SJSA1 (cell line): Measurements from ENCODE around the gene TLE6. TPM values are rescaled to one million over a fixed set of nuclear protein-coding genes. Genes with fewer than 3 reads are reported as not detected.
"Not testable (repeated sequence)": the region's sequence is repeated elsewhere in the genome, so short reads cannot be mapped to it uniquely, and the experiment has no call there.

Source experiments
- DNase-seq, 2 experiments: peaks; one replicate each; pipeline ENCODE4 v3.0.0-alpha.2; 2015 to 2020; ENCODE audit warnings: low spot score in 2 of 2, low read depth in 1 of 2
- H3K27ac ChIP-seq: fragments of 250-450 bp; sonication (Bioruptor Pico); 2 replicates; pipeline ENCODE4 v1.5.1; 2020; ENCODE audit warnings: mild to moderate bottlenecking, moderate library complexity
- H3K27me3 ChIP-seq: fragments of 250-450 bp; sonication (Bioruptor Pico); replicated peaks from 2 replicates; pipeline ENCODE4 v1.5.1; 2020; ENCODE audit warnings: mild to moderate bottlenecking, moderate library complexity
- H3K36me3 ChIP-seq: fragments of 250-450 bp; sonication (Bioruptor Pico); 2 replicates; pipeline ENCODE4 v1.5.1; 2020; ENCODE audit warnings: mild to moderate bottlenecking
- H3K4me1 ChIP-seq: fragments of 250-450 bp; sonication (Bioruptor Pico); replicated peaks from 2 replicates; pipeline ENCODE4 v1.6.1; 2021; ENCODE audit warnings: mild to moderate bottlenecking
- H3K4me3 ChIP-seq: fragments of 250-450 bp; sonication (Bioruptor Pico); 2 replicates; pipeline ENCODE4 v1.5.1; 2020; ENCODE audit warnings: mild to moderate bottlenecking
- H3K9me3 ChIP-seq: fragments of 250-450 bp; sonication (Bioruptor Pico); replicated peaks from 2 replicates; pipeline ENCODE4 v1.5.1; 2020; ENCODE audit warnings: mild to moderate bottlenecking
- total RNA-seq: library from RNA; depleted of rRNA; stranded (reverse); fragments of >200 nt; shearing (Covaris generic); gene quantifications from 2 replicates; pipeline ENCODE4 v1.2.3, GENCODE V29; 2014

TLE6 gene
- total RNA-seq, 1 experiment from 2014 or later: 7.2 TPM

DNA sequence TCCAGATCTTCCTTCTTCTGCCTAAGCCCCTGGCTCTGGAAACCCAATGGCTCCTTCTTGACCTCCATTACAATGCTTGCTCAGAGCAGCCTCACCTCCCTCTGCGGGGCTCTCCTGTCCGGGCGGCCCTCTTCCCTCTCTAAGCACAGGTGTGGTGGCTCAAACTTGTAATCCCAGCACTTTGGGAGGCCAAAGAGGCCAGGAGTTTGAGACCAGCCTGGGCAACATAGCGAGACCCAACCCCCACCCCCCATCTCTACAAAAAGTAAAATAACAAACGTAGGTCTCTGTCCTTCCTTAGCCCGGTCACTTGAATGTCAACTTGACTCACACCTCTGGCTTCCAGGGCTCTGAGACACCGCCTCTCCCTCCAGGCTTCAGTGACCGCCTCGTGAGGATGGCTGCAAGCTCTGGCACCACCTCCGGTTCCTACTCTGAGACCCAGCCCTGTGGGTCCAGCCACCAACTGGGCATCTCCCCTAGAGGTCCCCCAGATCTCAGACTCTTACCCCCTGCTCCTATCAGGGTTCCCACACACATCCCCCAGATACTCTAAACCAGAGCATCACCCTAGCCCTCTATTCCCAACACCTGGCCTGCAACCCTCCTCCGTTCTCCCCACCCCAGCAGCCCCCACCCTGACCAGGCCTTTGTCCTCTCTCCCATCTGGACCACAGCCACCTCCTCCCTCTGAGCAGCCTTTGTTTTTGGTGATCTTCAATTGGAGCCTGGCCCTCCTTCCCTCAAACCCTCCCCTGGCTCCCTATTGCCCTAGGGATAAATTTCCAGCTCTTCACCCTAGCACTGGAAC lies 56.4 kb downstream of the TLE6 start:
- peak overlapping the region; percentile 64; the same call in 1 of the 2 replicates for H3K27ac ChIP-seq
- no peak overlapping the region for H3K4me3 ChIP-seq
- no peaks in the 10 kb centered on the region for H3K36me3 ChIP-seq
- H3K4me1 ChIP-seq: peaks cover 62% of the 10 kb centered on the region
- no peak for DNase-seq
- H3K9me3 ChIP-seq: no peaks in the 10 kb centered on the region
- H3K27me3 ChIP-seq: no peaks in the 10 kb centered on the region

DNA sequence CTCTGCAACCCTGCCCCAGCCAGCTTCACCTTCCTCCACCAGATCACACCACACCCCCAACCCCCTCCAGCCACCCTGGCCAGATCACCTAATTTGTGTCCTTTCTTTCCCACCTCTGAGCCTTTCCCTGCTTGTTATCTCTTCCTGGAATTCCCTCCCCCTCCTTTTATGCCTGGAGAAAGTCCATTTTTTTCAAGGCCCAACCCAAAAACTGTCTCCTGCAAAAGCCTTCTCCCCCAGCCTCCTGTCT lies 57.0 kb downstream of the TLE6 start:
- no peak for DNase-seq
- peaks cover 62% of the 10 kb centered on the region for H3K4me1 ChIP-seq
- H3K27ac ChIP-seq: peak overlapping the region; percentile 64; the same call in 1 of the 2 replicates
- H3K36me3 ChIP-seq: no peaks in the 10 kb centered on the region
- H3K4me3 ChIP-seq: peak overlapping the region; percentile 36
- H3K27me3 ChIP-seq: no peaks in the 10 kb centered on the region
- no peaks in the 10 kb centered on the region for H3K9me3 ChIP-seq

DNA sequence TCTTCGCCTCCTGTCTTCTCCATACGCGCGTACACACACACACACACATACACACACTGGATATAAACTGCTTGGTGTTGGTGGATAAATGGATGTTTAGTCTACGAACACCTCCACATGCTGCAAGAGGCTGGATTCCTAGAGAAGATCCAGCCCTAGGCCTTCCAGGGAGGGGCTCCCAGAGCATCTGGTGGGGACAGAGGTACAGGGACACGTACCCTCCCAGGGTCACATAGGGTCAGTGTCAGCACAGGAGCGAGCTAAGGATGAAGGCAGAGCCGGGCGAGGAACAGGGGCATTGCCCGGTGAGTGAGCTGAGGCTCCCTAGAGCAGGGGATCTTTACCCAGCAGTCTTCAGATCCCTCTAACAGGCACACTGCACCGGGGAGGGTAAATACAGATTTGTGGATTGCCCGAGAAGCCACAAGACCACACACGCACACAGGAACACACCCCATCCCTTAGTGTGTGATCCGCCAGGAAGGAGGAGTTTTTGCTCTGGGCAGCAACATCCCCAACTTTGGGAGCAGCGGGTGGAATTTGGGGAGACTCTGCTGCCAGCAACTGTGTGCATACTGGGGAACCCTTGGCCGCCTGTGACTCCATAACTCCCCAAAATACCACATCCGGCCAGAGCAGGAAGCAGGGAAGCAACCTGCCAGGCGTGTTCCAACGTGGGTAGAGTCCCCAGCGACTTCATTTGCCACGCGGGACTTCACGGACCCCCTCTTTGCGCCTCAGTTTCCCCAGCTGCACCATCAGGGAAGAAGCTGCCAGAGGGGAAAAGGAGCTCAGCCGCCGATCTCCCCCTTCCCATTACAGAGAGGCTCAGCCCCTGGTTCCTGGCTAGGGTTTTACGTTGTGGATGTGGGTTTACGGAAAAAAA lies 57.5 kb downstream of the TLE6 start:
- H3K27ac ChIP-seq: peak overlapping the region; percentile 64
- H3K36me3 ChIP-seq: no peaks in the 10 kb centered on the region
- H3K4me1 ChIP-seq: peaks cover 57% of the 10 kb centered on the region
- H3K27me3 ChIP-seq: no peaks in the 10 kb centered on the region
- peak overlapping the region; percentile 36 for H3K4me3 ChIP-seq
- DNase-seq: peak; percentile 90
- H3K9me3 ChIP-seq: no peaks in the 10 kb centered on the region

DNA sequence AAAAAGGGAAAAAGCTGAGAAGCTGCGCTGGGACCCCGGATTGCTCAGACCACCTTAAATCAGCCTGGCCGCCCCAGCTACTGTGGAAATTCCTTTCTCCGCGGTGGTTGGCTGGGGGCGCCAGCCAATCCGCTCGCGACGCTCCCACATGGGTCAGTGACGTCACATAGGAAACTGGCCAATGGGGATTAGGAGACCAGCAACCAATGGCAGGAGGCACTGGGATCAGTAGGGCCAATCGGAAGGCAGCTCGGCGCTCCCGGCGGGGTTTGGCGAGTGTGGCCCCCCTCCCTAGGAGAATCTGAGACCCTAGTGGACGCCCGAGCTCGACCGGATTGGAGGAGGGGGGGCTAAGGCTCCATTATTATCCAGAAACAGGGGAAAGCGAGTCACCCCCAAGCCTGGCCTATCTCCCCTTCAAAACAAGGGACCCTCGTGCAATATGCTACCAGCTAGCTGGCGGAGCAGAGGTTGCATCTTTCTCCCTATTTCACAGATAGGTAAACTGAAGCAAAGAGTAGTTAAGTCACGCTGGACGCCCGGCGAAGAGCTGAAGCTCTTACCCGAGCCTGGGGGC lies 58.3 kb downstream of the TLE6 start:
- Histone ChIP-seq H3K9me3 (no peaks in the 10 kb centered on the region), H3K4me3 (peak overlapping the region; percentile 36), H3K27me3 (no peaks in the 10 kb centered on the region), H3K27ac (peak overlapping the region; percentile 75), H3K36me3 (no peaks in the 10 kb centered on the region), H3K4me1 (peaks cover 55% of the 10 kb centered on the region)
- DNase-seq: peak; percentile 99

DNA sequence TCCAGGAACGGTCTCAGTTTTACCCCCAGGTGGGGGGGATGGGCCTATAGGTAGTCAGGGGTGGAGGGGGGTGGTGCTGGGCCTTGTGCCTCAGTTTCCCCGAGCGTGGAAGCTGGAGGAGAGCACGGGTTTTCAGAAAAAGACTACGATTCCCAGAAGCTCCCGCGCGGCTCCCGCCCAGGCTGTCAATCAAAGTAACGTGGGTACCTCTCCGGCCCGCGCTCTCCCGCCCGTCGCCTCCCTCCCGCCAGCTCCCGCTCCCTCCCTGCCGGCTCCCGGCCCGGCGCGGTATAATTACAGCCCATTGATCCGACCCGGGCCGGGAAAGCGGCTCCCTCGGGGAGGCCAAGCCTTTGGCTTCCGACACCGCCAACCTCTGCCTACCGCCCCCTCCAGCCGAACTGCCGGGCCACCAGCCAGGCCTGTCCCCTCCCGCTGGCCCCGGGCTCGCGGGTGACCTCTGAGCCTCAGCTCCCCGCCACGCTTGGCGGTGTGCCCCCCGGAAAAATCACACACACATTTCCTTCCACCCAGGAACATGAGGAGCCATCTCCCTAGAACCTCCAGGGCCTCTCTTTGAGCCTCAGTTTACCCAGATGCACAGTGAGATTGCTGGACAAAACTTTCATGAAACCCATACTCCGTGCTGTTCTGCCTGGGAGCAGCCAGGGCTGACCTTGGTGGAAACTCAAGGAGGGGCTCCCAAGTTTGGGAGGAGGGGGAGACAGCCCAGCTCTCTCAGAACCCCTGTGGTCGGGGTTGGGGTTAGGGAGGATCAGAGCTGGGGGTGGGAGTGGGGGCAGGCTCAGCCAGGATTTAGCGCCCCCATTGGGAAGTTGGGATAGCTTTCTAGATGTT lies 59.0 kb downstream of the TLE6 start:
- Histone ChIP-seq H3K4me1 (peaks cover 50% of the 10 kb centered on the region), H3K4me3 (peak overlapping the region; percentile 36), H3K9me3 (no peaks in the 10 kb centered on the region), H3K27ac (peak overlapping the region; percentile 75), H3K27me3 (no peaks in the 10 kb centered on the region), H3K36me3 (no peaks in the 10 kb centered on the region)
- DNase-seq: peak; percentile 86 to 95

- not testable (repeated sequence) for DNase-seq, H3K9me3 ChIP-seq, H3K27ac ChIP-seq, H3K4me3 ChIP-seq, H3K27me3 ChIP-seq, H3K36me3 ChIP-seq
- H3K4me1 ChIP-seq: peaks cover 45% of the 10 kb centered on the region
Observed at GRCh38 chr19:3036977-3037544, 59.7 kb downstream of the TLE6 start.

GRCh38 chr19:3038214-3038613 lies 60.9 kb downstream of the TLE6 start:
- no peak overlapping the region for H3K4me3 ChIP-seq
- H3K27me3 ChIP-seq: no peaks in the 10 kb centered on the region
- H3K27ac ChIP-seq: no peak overlapping the region
- no peaks in the 10 kb centered on the region for H3K9me3 ChIP-seq
- H3K4me1 ChIP-seq: peaks cover 44% of the 10 kb centered on the region
- H3K36me3 ChIP-seq: no peaks in the 10 kb centered on the region
- no peak for DNase-seq

DNA sequence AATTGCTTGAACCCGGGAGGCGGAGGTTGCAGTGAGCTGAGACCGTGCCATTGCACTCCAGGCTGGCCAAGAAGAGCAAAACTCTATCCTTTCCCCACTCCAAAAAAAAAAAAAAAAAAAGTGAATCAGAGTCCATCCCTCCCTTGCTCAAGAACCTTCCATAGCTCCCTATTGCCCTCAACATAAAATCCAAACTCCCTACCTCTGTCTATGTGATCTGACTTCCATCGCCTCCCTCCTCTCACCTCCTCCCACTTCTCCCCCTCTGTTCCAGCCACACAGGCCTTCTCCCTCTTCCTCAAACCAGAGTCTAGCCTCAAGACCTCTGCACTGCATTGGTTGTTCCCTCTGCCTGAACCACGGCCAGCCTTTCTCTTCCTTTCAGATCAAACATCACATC lies 61.8 kb downstream of the TLE6 start:
- no peak for DNase-seq
- no peak overlapping the region for H3K27ac ChIP-seq
- no peak overlapping the region for H3K4me3 ChIP-seq
- H3K27me3 ChIP-seq: no peaks in the 10 kb centered on the region
- H3K9me3 ChIP-seq: no peaks in the 10 kb centered on the region
- no peaks in the 10 kb centered on the region for H3K36me3 ChIP-seq
- H3K4me1 ChIP-seq: peaks cover 35% of the 10 kb centered on the region

- Histone ChIP-seq H3K9me3 (no peaks in the 10 kb centered on the region), H3K4me1 (peaks cover 29% of the 10 kb centered on the region), H3K36me3 (no peaks in the 10 kb centered on the region), H3K4me3 (no peak overlapping the region), H3K27ac (no peak overlapping the region), H3K27me3 (no peaks in the 10 kb centered on the region)
- DNase-seq: no peak
Observed at GRCh38 chr19:3039641-3040077, 62.3 kb downstream of the TLE6 start.

DNA sequence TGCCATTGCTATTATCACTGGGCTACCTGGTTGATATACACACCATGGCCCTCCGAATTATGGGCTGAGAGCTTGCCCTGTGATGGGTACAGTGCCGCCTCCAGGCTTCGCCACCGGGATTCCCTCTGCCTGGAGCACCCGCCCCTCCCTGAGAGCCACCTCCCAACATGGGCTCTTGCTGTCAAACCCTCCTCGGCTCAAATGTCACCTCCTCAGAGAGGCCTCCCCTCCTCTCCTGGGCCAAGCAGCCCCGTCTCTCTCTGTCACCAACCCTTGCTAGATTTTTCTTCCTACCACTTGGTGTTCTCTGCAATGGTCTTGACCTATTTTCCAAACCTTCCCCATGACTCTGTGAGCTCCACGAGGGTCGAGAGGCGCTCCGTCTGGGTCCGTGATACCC lies 64.0 kb downstream of the TLE6 start:
- H3K36me3 ChIP-seq: no peaks in the 10 kb centered on the region
- no peaks in the 10 kb centered on the region for H3K9me3 ChIP-seq
- no peak for DNase-seq
- no peaks in the 10 kb centered on the region for H3K27me3 ChIP-seq
- H3K27ac ChIP-seq: no peak overlapping the region
- peaks cover 15% of the 10 kb centered on the region for H3K4me1 ChIP-seq
- no peak overlapping the region for H3K4me3 ChIP-seq

GRCh38 chr19:3041761-3042620 lies 64.6 kb downstream of the TLE6 start:
- no peaks in the 10 kb centered on the region for H3K36me3 ChIP-seq

GRCh38 chr19:3042621-3043267 lies 65.4 kb downstream of the TLE6 start:
- H3K4me3 ChIP-seq: no peak overlapping the region
- DNase-seq: no peak
- no peaks in the 10 kb centered on the region for H3K36me3 ChIP-seq
- H3K4me1 ChIP-seq: peaks cover 4% of the 10 kb centered on the region
- no peaks in the 10 kb centered on the region for H3K27me3 ChIP-seq
- H3K27ac ChIP-seq: no peak overlapping the region
- no peaks in the 10 kb centered on the region for H3K9me3 ChIP-seq

More at GRCh38 chr19:3041761-3042620, 64.6 kb downstream of the TLE6 start:
- no peaks in the 10 kb centered on the region for H3K9me3 ChIP-seq
- no peaks in the 10 kb centered on the region for H3K27me3 ChIP-seq
- H3K4me3 ChIP-seq: no peak overlapping the region
- peaks cover 9% of the 10 kb centered on the region for H3K4me1 ChIP-seq
- no peak overlapping the region for H3K27ac ChIP-seq
- no peak for DNase-seq
